Uterus (tissue), 2 donors: ENCODE data around the gene NUDT3.

Source experiments
- POLR2A ChIP-seq, 2 donors: fragments of 450-650 bp; IDR thresholded peaks; one replicate each; pipeline ENCODE4 v1.6.1; 2016; ENCODE audit warnings: antibody characterized with exemption in 2 of 2, mild to moderate bottlenecking in 1 of 2, moderate library complexity in 1 of 2
- TF ChIP-seq, protein P1 (sequence below), 4 experiments: fragments of 200-600 bp in 2 of 4; fragments of 450-650 bp in 2 of 4; sonication (generic) in 2 of 4; IDR thresholded peaks; one replicate each; pipeline ENCODE4 v1.5.1; 2016 to 2019; ENCODE audit warnings: antibody characterized with exemption in 4 of 4, mild to moderate bottlenecking in 2 of 4, moderate library complexity in 1 of 4

DNA sequence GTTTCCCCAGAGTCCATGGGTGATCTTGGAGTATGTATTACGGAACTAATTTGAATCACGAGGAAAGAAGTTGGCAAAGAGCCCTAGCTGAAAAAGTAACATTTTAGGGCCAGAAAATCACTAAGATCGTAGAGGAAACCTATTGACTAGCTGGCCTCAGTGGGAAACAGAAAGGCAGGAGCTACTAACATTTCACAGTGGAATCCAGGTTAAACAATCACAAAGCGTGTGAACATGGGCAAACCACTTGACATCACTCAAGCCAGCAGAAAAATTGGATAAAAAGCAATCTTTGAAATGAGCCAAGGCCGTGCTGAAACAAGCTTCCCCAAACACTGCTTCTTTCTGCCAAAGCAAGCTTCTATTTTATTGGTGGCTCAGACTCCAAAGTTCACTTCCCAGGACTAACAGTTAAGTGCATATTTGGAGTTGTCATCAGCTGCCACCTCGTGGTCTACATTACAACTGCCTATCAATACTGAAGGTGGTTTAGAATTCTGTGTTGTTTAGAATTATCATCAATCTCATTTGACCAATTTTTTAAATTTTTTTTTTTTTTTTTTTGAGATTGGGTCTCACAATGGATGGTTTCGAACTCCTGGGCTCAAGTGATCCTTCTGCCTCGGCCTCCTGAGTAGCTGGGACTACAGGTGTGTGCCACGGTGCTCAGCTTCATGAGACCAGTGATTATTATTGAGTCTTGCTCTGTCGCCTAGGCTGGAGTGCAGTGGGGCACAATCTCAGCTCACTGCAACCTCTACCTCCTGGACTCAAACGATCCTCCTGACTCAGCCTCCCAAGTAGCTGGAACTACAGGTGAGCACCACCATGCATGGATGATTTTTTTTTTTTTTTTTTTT, 22.8 kb upstream of the NUDT3 start:
- TF ChIP-seq, protein P1, sequence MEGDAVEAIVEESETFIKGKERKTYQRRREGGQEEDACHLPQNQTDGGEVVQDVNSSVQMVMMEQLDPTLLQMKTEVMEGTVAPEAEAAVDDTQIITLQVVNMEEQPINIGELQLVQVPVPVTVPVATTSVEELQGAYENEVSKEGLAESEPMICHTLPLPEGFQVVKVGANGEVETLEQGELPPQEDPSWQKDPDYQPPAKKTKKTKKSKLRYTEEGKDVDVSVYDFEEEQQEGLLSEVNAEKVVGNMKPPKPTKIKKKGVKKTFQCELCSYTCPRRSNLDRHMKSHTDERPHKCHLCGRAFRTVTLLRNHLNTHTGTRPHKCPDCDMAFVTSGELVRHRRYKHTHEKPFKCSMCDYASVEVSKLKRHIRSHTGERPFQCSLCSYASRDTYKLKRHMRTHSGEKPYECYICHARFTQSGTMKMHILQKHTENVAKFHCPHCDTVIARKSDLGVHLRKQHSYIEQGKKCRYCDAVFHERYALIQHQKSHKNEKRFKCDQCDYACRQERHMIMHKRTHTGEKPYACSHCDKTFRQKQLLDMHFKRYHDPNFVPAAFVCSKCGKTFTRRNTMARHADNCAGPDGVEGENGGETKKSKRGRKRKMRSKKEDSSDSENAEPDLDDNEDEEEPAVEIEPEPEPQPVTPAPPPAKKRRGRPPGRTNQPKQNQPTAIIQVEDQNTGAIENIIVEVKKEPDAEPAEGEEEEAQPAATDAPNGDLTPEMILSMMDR (IDR thresholded peaks at IDR 0.05), result peak; percentile 60 to 89 (median 74)
- TF ChIP-seq POLR2A (IDR thresholded peaks at IDR 0.05), result no peak
